ENCODE measurements around the gene BCL2. TPM values are rescaled to one million over a fixed set of nuclear protein-coding genes. Genes with fewer than 3 reads are reported as not detected.
A peak's percentile ranks its signal among the peaks of the same experiment; 100 is the strongest.
"Not testable (repeated sequence)": the region's sequence is repeated elsewhere in the genome, so short reads cannot be mapped to it uniquely, and the experiment has no call there.

Gene BCL2
- total and polyA plus RNA-seq, 4 experiments from 2014 or later, result 28.5 to 50.4 (median 41.8) TPM

DNA sequence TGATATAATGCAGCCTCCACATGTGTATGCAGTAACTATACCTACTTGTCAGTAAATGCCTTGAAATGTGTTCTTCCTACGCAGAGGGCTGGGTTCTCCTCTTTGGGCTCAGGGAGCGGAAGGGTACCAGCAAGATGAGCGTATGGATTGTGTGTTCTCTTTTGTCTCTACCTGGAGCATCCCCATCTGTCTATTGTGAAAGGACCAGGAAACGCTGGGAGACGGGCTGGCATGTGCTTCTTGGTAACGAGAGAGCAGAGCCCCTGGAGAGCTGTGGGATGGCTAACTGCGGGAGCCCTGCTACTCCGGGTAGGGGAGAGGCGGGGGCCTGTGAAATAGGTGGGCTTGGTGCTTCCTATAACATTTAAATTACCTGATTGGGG lies 80.9 kb downstream of the BCL2 start:
- H3K27ac Mint-ChIP-seq, result peak overlapping the region in 5 of 7 donors; percentile 19 to 80 (median 44)
- no peak for DNase-seq
- H3K9me3 Mint-ChIP-seq, result peaks cover 0 to 8% (median 0%) of the 10 kb centered on the region in 8 donors
- H3K9me3 ChIP-seq (ENCODE audit: control insufficient read depth in 1 of 2, low read length in 2 of 2), result no peaks in the 10 kb centered on the region
- no peak overlapping the region for H3K4me3 ChIP-seq (ENCODE audit: low read length in 2 of 2)
- peaks cover 15% of the 10 kb centered on the region for H3K4me1 ChIP-seq (ENCODE audit: insufficient read depth, low read length)
- CTCF ChIA-PET (ENCODE audit: partially characterized antibody), result no interaction called here
- no peak overlapping the region for H3K4me3 Mint-ChIP-seq
- H3K4me1 Mint-ChIP-seq, result peaks cover 45 to 68% (median 57%) of the 10 kb centered on the region in 4 donors
- no peaks in the 10 kb centered on the region for H3K27me3 Mint-ChIP-seq
- intact Hi-C loops (cut with micrococcal nuclease), result no loop called here
- POLR2A ChIA-PET (ENCODE audit: partially characterized antibody), result interaction anchor here (1.0 kb wide), 1 partner anchor 36 kb away, joined by 3 read pairs; no protein-coding TSS in a partner anchor
- no peaks in the 10 kb centered on the region for H3K36me3 ChIP-seq (ENCODE audit: insufficient read depth, low read length)
- no peaks in the 10 kb centered on the region for H3K27me3 ChIP-seq (ENCODE audit: insufficient read depth, low read length)
- H3K36me3 Mint-ChIP-seq, result peaks cover 59 to 60% of the 10 kb centered on the region in 2 donors
- H3K27ac ChIP-seq (ENCODE audit: low read depth, low read length), result no peak overlapping the region

- peaks cover 46 to 68% (median 59%) of the 10 kb centered on the region in 4 donors for H3K4me1 Mint-ChIP-seq
- H3K27me3 ChIP-seq (ENCODE audit: insufficient read depth, low read length), result no peaks in the 10 kb centered on the region
- H3K27ac ChIP-seq (ENCODE audit: low read depth, low read length), result no peak overlapping the region
- peak overlapping the region in 6 of 7 donors; percentile 19 to 91 (median 42) for H3K27ac Mint-ChIP-seq
- peaks cover 21% of the 10 kb centered on the region for H3K4me1 ChIP-seq (ENCODE audit: insufficient read depth, low read length)
- ChIA-PET POLR2A (ENCODE audit: partially characterized antibody) (interaction anchor here (1.0 kb wide), 2 partner anchors 36 to 80 kb away, joined by 3 read pairs; no protein-coding TSS in a partner anchor), CTCF (ENCODE audit: partially characterized antibody) (interaction anchor here (0.7 to 1.8 kb wide), 3 partner anchors 56 to 79 kb away, joined by 3 to 8 read pairs (median 3); no protein-coding TSS in a partner anchor)
- H3K36me3 ChIP-seq (ENCODE audit: insufficient read depth, low read length), result no peaks in the 10 kb centered on the region
- H3K9me3 Mint-ChIP-seq, result peaks cover 0 to 8% (median 0%) of the 10 kb centered on the region in 8 donors
- no peaks in the 10 kb centered on the region for H3K27me3 Mint-ChIP-seq
- peaks cover 59 to 60% of the 10 kb centered on the region in 2 donors for H3K36me3 Mint-ChIP-seq
- no peaks in the 10 kb centered on the region for H3K9me3 ChIP-seq (ENCODE audit: control insufficient read depth in 1 of 2, low read length in 2 of 2)
- H3K4me3 ChIP-seq (ENCODE audit: low read length in 2 of 2), result no peak overlapping the region
- no peak overlapping the region for H3K4me3 Mint-ChIP-seq
- DNase-seq, result no peak
- intact Hi-C loops (cut with micrococcal nuclease), result no loop called here
Measured at GRCh38 chr18:63237881-63238692, 81.5 kb downstream of the BCL2 start.

GRCh38 chr18:63236921-63237846 lies 82.4 kb downstream of the BCL2 start:
- Histone ChIP-seq H3K27me3 (ENCODE audit: insufficient read depth, low read length) (no peaks in the 10 kb centered on the region), H3K27ac (ENCODE audit: low read depth, low read length) (no peak overlapping the region), H3K36me3 (ENCODE audit: insufficient read depth, low read length) (no peaks in the 10 kb centered on the region), H3K4me3 (ENCODE audit: low read length in 2 of 2) (no peak overlapping the region), H3K9me3 (ENCODE audit: control insufficient read depth in 1 of 2, low read length in 2 of 2) (no peaks in the 10 kb centered on the region), H3K4me1 (ENCODE audit: insufficient read depth, low read length) (peaks cover 30% of the 10 kb centered on the region)
- Mint-ChIP-seq H3K27ac (peak overlapping the region; percentile 61 to 91 (median 81)), H3K36me3 (peaks cover 50 to 57% of the 10 kb centered on the region in 2 donors), H3K9me3 (peaks cover 0 to 8% (median 0%) of the 10 kb centered on the region in 8 donors), H3K4me3 (peak overlapping the region in 4 of 8 donors; percentile 8 to 39 (median 26)), H3K27me3 (no peaks in the 10 kb centered on the region), H3K4me1 (peaks cover 45 to 70% (median 59%) of the 10 kb centered on the region in 4 donors)
- DNase-seq, result no peak
- POLR2A ChIA-PET (ENCODE audit: partially characterized antibody), result interaction anchor here (0.7 to 1.3 kb wide), 4 partner anchors 11 to 84 kb away, joined by 3 read pairs; no protein-coding TSS in a partner anchor
- intact Hi-C loops (cut with micrococcal nuclease), result no loop called here
- CTCF ChIA-PET (ENCODE audit: partially characterized antibody), result interaction anchor here (0.7 to 1.8 kb wide), 4 partner anchors 8 to 80 kb away, joined by 3 to 8 read pairs (median 3); no protein-coding TSS in a partner anchor

DNA sequence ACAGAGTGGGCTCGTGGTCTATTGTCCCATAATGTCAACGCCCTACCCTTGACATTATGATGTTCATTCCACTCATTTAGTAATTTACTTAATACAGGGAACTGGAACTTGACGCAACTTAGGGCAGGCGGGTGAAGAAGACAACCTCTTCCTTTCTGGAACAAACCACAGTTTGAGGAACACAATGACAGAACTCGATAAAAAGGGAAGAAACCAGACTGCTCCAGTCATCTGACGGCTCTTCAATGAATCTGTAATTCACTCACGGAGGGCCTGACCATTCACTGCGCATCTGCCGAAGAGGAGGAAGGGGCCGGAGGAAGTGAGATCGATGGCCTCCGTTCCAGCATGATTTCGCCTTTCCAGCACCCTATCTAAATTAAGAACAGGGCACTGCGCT lies 83.2 kb downstream of the BCL2 start:
- no peaks in the 10 kb centered on the region for H3K9me3 ChIP-seq (ENCODE audit: control insufficient read depth in 1 of 2, low read length in 2 of 2)
- peaks cover 0 to 8% (median 0%) of the 10 kb centered on the region in 8 donors for H3K9me3 Mint-ChIP-seq
- peaks cover 43 to 54% of the 10 kb centered on the region in 2 donors for H3K36me3 Mint-ChIP-seq
- ChIA-PET POLR2A (ENCODE audit: partially characterized antibody) (interaction anchor here (1.1 to 1.3 kb wide), 2 partner anchors 10 to 83 kb away, joined by 3 read pairs; no protein-coding TSS in a partner anchor), CTCF (ENCODE audit: partially characterized antibody) (interaction anchor here (0.9 to 1.8 kb wide), 3 partner anchors 8 to 81 kb away, joined by 3 to 8 read pairs (median 3); no protein-coding TSS in a partner anchor)
- H3K27me3 Mint-ChIP-seq, result no peaks in the 10 kb centered on the region
- H3K27ac Mint-ChIP-seq, result peak overlapping the region; percentile 61 to 87 (median 79)
- no peak overlapping the region for H3K4me3 ChIP-seq (ENCODE audit: low read length in 2 of 2)
- intact Hi-C loops (cut with micrococcal nuclease), result no loop called here
- peaks cover 46 to 73% (median 58%) of the 10 kb centered on the region in 4 donors for H3K4me1 Mint-ChIP-seq
- no peaks in the 10 kb centered on the region for H3K36me3 ChIP-seq (ENCODE audit: insufficient read depth, low read length)
- no peak for DNase-seq
- peak overlapping the region in 3 of 8 donors; percentile 7 to 31 (median 27) for H3K4me3 Mint-ChIP-seq
- peaks cover 38% of the 10 kb centered on the region for H3K4me1 ChIP-seq (ENCODE audit: insufficient read depth, low read length)
- no peak overlapping the region for H3K27ac ChIP-seq (ENCODE audit: low read depth, low read length)
- no peaks in the 10 kb centered on the region for H3K27me3 ChIP-seq (ENCODE audit: insufficient read depth, low read length)

- H3K36me3 ChIP-seq (ENCODE audit: insufficient read depth, low read length); H3K9me3 Mint-ChIP-seq; H3K27me3 ChIP-seq (ENCODE audit: insufficient read depth, low read length); H3K9me3 ChIP-seq (ENCODE audit: control insufficient read depth in 1 of 2, low read length in 2 of 2); H3K27ac ChIP-seq (ENCODE audit: low read depth, low read length); H3K27me3 Mint-ChIP-seq; DNase-seq; H3K4me3 ChIP-seq (ENCODE audit: low read length in 2 of 2); intact Hi-C loops (cut with micrococcal nuclease): not testable (repeated sequence)
- CTCF ChIA-PET (ENCODE audit: partially characterized antibody), result interaction anchor here (0.7 to 0.9 kb wide), 2 partner anchors 9 to 82 kb away, joined by 3 read pairs; no protein-coding TSS in a partner anchor
- H3K36me3 Mint-ChIP-seq, result peaks cover 38 to 51% of the 10 kb centered on the region in 2 donors
- H3K27ac Mint-ChIP-seq, result peak overlapping the region; percentile 70 to 87 (median 79)
- peaks cover 40% of the 10 kb centered on the region for H3K4me1 ChIP-seq (ENCODE audit: insufficient read depth, low read length)
- POLR2A ChIA-PET (ENCODE audit: partially characterized antibody), result interaction anchor here (3.4 kb wide), 1 partner anchor 74 kb away, joined by 21 read pairs; no protein-coding TSS in a partner anchor
- peaks cover 49 to 74% (median 62%) of the 10 kb centered on the region in 4 donors for H3K4me1 Mint-ChIP-seq
- peak overlapping the region in 4 of 8 donors; percentile 21 to 69 (median 45) for H3K4me3 Mint-ChIP-seq
Measured at GRCh38 chr18:63235920-63236319, 83.6 kb downstream of the BCL2 start.

DNA sequence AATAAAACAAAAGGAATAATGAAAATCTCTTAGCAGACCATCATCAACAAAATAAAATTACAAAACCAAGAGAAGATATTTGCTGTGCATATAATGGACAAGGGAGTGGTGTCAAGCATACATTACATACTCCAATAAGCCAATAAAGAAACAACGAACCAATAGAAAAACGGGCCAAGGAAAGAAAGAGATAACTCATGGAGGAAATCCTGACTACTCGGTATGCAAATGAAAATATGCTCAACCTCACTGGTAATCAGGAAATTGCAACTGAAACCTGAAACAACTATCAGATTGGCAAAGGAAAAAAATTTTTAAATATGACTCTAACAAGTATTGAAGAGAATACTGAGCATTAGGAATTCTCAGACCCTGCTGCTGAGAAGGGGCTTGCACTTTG lies 84.7 kb downstream of the BCL2 start:
- no peak for DNase-seq
- no peak overlapping the region for H3K4me3 ChIP-seq (ENCODE audit: low read length in 2 of 2)
- Mint-ChIP-seq H3K4me1 (peaks cover 53 to 83% (median 67%) of the 10 kb centered on the region in 4 donors), H3K4me3 (peak overlapping the region; percentile 16 to 80 (median 59)), H3K27ac (peak overlapping the region; percentile 53 to 92 (median 84)), H3K9me3 (peaks cover 0 to 8% (median 0%) of the 10 kb centered on the region in 8 donors), H3K36me3 (peaks cover 31 to 44% of the 10 kb centered on the region in 2 donors), H3K27me3 (no peaks in the 10 kb centered on the region)
- no peaks in the 10 kb centered on the region for H3K9me3 ChIP-seq (ENCODE audit: control insufficient read depth in 1 of 2, low read length in 2 of 2)
- no peaks in the 10 kb centered on the region for H3K27me3 ChIP-seq (ENCODE audit: insufficient read depth, low read length)
- CTCF ChIA-PET (ENCODE audit: partially characterized antibody), result interaction anchor here (1.0 to 1.7 kb wide), 4 partner anchors 79 to 87 kb away, joined by 3 to 9 read pairs (median 4); no protein-coding TSS in a partner anchor
- H3K36me3 ChIP-seq (ENCODE audit: insufficient read depth, low read length), result no peaks in the 10 kb centered on the region
- POLR2A ChIA-PET (ENCODE audit: partially characterized antibody), result interaction anchor here (0.7 to 3.4 kb wide), 14 partner anchors 10 to 84 kb away, joined by 3 to 22 read pairs (median 6); partner anchors contain the start of gene BCL2
- intact Hi-C loops (cut with micrococcal nuclease), result no loop called here
- peaks cover 49% of the 10 kb centered on the region for H3K4me1 ChIP-seq (ENCODE audit: insufficient read depth, low read length)
- H3K27ac ChIP-seq (ENCODE audit: low read depth, low read length), result peak overlapping the region; percentile 21

All from CD4-positive, alpha-beta memory T cell (primary cell).